Uterus (tissue), 2 donors: ENCODE results near the gene SAFB.

Experiments used
- POLR2A ChIP-seq, 2 donors: fragments of 450-650 bp; IDR thresholded peaks; one replicate each; pipeline ENCODE4 v1.6.1; 2016; ENCODE audit warnings: antibody characterized with exemption in 2 of 2, mild to moderate bottlenecking in 1 of 2, moderate library complexity in 1 of 2
- TF ChIP-seq, protein P1 (sequence below), 4 experiments: fragments of 200-600 bp in 2 of 4; fragments of 450-650 bp in 2 of 4; sonication (generic) in 2 of 4; IDR thresholded peaks; one replicate each; pipeline ENCODE4 v1.5.1; 2016 to 2019; ENCODE audit warnings: antibody characterized with exemption in 4 of 4, mild to moderate bottlenecking in 2 of 4, moderate library complexity in 1 of 4

DNA sequence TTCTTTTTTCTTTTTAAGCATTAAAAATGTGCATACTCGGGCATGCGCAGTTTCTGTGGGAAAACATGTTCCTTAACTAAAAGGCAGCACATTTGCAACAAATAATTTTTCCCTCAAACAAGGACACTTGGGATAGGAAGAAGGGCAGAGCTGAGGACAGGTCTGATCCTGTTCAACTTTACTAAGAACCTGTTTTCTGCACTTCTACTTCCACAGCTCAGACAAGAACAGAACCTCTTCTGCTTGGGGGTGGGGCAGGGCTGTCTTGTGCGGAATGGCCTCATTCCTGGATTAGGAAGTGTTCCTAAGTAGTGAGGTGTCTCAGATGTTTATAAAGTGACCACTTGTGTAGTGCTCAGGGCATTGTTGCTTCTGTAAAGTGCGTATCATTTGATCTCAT lies 18.3 kb downstream of the SAFB start:
- TF ChIP-seq, protein P1, sequence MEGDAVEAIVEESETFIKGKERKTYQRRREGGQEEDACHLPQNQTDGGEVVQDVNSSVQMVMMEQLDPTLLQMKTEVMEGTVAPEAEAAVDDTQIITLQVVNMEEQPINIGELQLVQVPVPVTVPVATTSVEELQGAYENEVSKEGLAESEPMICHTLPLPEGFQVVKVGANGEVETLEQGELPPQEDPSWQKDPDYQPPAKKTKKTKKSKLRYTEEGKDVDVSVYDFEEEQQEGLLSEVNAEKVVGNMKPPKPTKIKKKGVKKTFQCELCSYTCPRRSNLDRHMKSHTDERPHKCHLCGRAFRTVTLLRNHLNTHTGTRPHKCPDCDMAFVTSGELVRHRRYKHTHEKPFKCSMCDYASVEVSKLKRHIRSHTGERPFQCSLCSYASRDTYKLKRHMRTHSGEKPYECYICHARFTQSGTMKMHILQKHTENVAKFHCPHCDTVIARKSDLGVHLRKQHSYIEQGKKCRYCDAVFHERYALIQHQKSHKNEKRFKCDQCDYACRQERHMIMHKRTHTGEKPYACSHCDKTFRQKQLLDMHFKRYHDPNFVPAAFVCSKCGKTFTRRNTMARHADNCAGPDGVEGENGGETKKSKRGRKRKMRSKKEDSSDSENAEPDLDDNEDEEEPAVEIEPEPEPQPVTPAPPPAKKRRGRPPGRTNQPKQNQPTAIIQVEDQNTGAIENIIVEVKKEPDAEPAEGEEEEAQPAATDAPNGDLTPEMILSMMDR (IDR thresholded peaks at IDR 0.05): no peak
- TF ChIP-seq POLR2A (IDR thresholded peaks at IDR 0.05): no peak
